GM12891 (cell line): ENCODE data around the gene SURF4.

Experiments used
- PAX5 ChIP-seq: IDR thresholded peaks from 2 replicates; pipeline ENCODE4 v1.6.1; 2011; ENCODE audit warnings: low read length, moderate library complexity, mild to moderate bottlenecking; ENCODE audit not compliant: insufficient read depth, severe bottlenecking
- POLR2A ChIP-seq: IDR thresholded peaks from 2 replicates; pipeline ENCODE4 v1.6.1; 2011; ENCODE audit warnings: low read depth, low read length, control low read depth
- POLR2AphosphoS5 ChIP-seq: IDR thresholded peaks from 2 replicates; pipeline ENCODE4 v1.6.1; 2011; ENCODE audit warnings: low read depth, low read length, control low read depth
- POU2F2 ChIP-seq: IDR thresholded peaks from 2 replicates; pipeline ENCODE4 v1.6.1; 2011; ENCODE audit warnings: low read depth, mild to moderate bottlenecking, control low read depth, low read length, moderate library complexity
- SPI1 ChIP-seq: IDR thresholded peaks from 2 replicates; pipeline ENCODE4 v1.6.1; 2011; ENCODE audit warnings: low read depth, low read length, control low read depth
- TAF1 ChIP-seq: IDR thresholded peaks from 2 replicates; pipeline ENCODE4 v1.6.1; 2011; ENCODE audit warnings: low read depth, low read length, control low read depth

- TF ChIP-seq POLR2A (peak; percentile 79; the same call in 1 of the 2 replicates), PAX5 (no peak), POLR2AphosphoS5 (peak; percentile 67), TAF1 (peak; percentile 80), SPI1 (0 out of 2 replicates have a peak, but pooled peaks have one; percentile 19), POU2F2 (peak; percentile 46; the same call in 1 of the 2 replicates)
Measured at GRCh38 chr9:133375724-133376654, at the start of gene SURF4, which contains the start of gene STKLD1.
